Measurements from ENCODE around the gene SPDYE18. TPM values are rescaled to one million over a fixed set of nuclear protein-coding genes. Genes with fewer than 3 reads are reported as not detected.
A peak's percentile ranks its signal among the peaks of the same experiment; 100 is the strongest.
"Not testable (repeated sequence)": the region's sequence is repeated elsewhere in the genome, so short reads cannot be mapped to it uniquely, and the experiment has no call there.

The SPDYE18 gene
- total RNA-seq, 2 donors from 2014 or later = 0.63 to 0.96 TPM

DNA sequence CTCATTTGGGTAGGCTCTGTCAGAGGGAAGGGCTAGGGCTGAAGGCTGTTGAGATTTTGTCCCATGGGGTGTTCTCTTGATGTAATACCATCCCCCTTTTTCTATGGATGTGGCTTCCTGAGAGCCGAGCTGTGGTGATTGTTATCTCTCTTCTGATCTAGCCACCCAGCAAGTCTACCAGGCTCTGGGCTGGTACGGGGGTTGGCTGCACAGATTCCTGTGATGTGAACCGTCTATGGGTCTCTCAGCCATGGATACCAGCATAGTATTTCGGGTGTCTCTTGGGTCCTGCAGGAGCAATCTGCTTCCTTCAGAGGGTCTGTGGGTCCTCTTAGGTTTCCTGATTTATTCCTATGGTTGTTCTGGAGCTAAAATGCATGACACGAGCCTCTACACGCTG is 8.8 kb upstream of the SPDYE18 start:
- DNase-seq; H3K9me3 Mint-ChIP-seq; ATAC-seq (replicated peaks in 1 of 2); H3K27me3 Mint-ChIP-seq (ENCODE audit: low read depth); H3K27ac Mint-ChIP-seq; H3K4me3 Mint-ChIP-seq; H3K4me1 Mint-ChIP-seq (ENCODE audit: low read depth); H3K36me3 Mint-ChIP-seq (ENCODE audit: insufficient read depth in 2 of 2): not testable (repeated sequence)

GRCh38 chr7:77065869-77066268 is 3.5 kb upstream of the SPDYE18 start:
- not testable (repeated sequence) for ATAC-seq (replicated peaks in 1 of 2)

DNA sequence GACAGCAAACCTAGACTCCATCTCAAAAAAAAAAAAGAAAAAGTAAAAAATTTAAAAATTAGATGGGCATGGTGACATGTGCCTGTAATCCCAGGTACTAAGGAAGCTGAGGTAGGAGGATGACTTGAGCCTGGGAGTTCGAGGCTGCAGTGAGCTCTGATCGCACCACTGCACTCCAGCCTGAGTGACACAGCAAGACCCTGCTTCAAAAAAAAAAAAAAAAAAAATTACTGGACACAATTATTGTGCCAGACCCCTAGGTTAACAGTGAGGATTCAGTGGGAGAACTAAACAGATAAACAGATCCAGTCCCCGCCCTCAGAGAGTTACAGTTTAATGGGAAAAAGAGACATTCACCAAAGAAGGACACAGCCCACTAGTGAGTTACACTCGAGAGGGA is 1.4 kb upstream of the SPDYE18 start:
- not testable (repeated sequence) for H3K36me3 Mint-ChIP-seq (ENCODE audit: insufficient read depth in 2 of 2); H3K9me3 Mint-ChIP-seq; H3K4me1 Mint-ChIP-seq (ENCODE audit: low read depth); DNase-seq; ATAC-seq (replicated peaks in 1 of 2); H3K4me3 Mint-ChIP-seq; H3K27me3 Mint-ChIP-seq (ENCODE audit: low read depth); H3K27ac Mint-ChIP-seq

More at GRCh38 chr7:77065869-77066268, 3.5 kb upstream of the SPDYE18 start:
- H3K27me3 Mint-ChIP-seq (ENCODE audit: low read depth); H3K9me3 Mint-ChIP-seq; H3K4me3 Mint-ChIP-seq; DNase-seq; H3K4me1 Mint-ChIP-seq (ENCODE audit: low read depth); H3K27ac Mint-ChIP-seq; H3K36me3 Mint-ChIP-seq (ENCODE audit: insufficient read depth in 2 of 2): not testable (repeated sequence)

DNA sequence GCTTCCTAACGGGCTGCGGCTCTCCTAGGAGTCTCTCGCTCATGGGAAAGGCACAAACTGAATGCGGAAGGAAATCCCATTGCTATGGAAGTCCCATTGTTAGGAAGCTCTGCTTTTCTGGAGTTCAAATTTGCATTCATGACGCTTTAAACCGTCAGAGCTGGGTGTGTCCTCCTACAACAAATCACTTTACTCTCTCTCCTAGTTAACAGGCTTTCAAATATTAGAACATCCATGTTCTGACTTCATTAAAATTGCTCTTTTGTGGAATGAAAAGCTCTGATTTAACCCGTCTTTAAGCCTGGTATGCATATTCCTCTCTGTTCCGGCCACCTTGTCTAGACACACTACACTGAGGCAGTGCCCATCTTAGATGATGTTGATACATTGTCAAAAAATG is 30.1 kb downstream of the SPDYE18 start, which contains the start of gene SPDYE17:
SPDYE17 (minus strand) TSS at position 101 of the 400 bp plus-strand sequence. CDS start 1,791 bp downstream, outside the sequence.
- H3K27me3 Mint-ChIP-seq (ENCODE audit: low read depth); ATAC-seq (replicated peaks in 1 of 2); H3K4me3 Mint-ChIP-seq; H3K9me3 Mint-ChIP-seq; H3K27ac Mint-ChIP-seq; H3K4me1 Mint-ChIP-seq (ENCODE audit: low read depth); DNase-seq; H3K36me3 Mint-ChIP-seq (ENCODE audit: insufficient read depth in 2 of 2): not testable (repeated sequence)

GRCh38 chr7:77026349-77026748 is 36.0 kb downstream of the SPDYE18 start:
- not testable (repeated sequence) for H3K9me3 Mint-ChIP-seq; ATAC-seq (replicated peaks in 1 of 2); H3K27me3 Mint-ChIP-seq (ENCODE audit: low read depth); DNase-seq; H3K4me3 Mint-ChIP-seq; H3K4me1 Mint-ChIP-seq (ENCODE audit: low read depth); H3K36me3 Mint-ChIP-seq (ENCODE audit: insufficient read depth in 2 of 2); H3K27ac Mint-ChIP-seq

DNA sequence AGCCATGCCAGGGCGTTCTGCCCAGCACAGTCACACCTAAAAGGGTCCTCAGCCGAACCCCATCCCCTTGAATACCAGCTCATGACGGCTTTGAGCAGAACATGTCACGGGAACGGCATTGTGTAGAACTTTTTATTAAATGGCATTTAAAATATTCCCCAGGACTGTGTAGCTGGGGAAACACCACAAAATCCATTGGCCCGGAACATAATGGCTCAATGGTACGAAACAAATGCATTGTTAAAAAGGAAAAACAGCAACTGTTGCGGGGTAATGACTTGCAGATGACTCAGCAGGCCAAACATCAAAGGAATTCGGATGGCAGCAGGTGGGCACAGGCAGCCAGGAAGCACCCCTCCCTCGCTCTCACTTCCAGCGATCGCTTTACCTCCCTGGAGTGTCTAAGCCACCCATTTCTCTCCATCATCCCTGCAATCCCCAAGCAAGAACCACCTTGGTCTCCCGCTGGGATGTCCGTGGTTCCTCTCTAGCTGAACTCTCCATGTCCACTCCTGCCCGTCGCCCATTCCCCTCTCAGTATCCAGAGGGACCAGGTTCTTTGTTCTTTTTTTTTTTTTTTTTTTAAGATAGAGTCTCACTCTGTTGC is 52.2 kb downstream of the SPDYE18 start:
- H3K9me3 Mint-ChIP-seq; H3K4me3 Mint-ChIP-seq; H3K4me1 Mint-ChIP-seq (ENCODE audit: low read depth); H3K36me3 Mint-ChIP-seq (ENCODE audit: insufficient read depth in 2 of 2); H3K27ac Mint-ChIP-seq; DNase-seq; H3K27me3 Mint-ChIP-seq (ENCODE audit: low read depth); ATAC-seq (replicated peaks in 1 of 2): not testable (repeated sequence)

DNA sequence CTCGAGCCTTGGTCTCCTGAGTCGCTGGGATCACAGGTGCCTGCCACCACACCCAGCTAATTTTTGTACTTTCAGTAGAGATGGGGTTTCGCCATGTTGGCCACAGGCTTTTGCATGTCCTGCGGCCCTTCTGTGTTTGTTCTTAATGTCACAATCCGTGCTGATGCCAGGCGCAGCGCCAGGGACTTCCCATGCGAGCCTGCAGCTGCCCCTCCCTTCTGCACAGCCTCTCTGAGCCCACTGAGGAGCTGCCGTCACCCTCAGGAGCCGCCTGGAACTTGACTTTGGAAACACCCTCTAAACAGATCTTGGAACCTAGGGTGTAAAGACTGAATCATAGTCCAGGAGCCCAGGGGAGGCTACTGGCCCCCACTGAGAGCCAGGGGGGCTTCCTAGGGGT is 54.4 kb downstream of the SPDYE18 start:
- not testable (repeated sequence) for H3K27ac Mint-ChIP-seq; H3K4me3 Mint-ChIP-seq; ATAC-seq (replicated peaks in 1 of 2); H3K36me3 Mint-ChIP-seq (ENCODE audit: insufficient read depth in 2 of 2); H3K9me3 Mint-ChIP-seq; H3K4me1 Mint-ChIP-seq (ENCODE audit: low read depth); H3K27me3 Mint-ChIP-seq (ENCODE audit: low read depth); DNase-seq

GRCh38 chr7:77006127-77007110 is 55.9 kb downstream of the SPDYE18 start:
- H3K36me3 Mint-ChIP-seq (ENCODE audit: insufficient read depth in 2 of 2); H3K4me3 Mint-ChIP-seq; H3K27me3 Mint-ChIP-seq (ENCODE audit: low read depth); DNase-seq; H3K4me1 Mint-ChIP-seq (ENCODE audit: low read depth); H3K27ac Mint-ChIP-seq; H3K9me3 Mint-ChIP-seq: not testable (repeated sequence)
- ATAC-seq (replicated peaks in 1 of 2) = peak in 1 of 2 donors; percentile 28

GRCh38 chr7:77005461-77006057 is 56.8 kb downstream of the SPDYE18 start:
- not testable (repeated sequence) for H3K9me3 Mint-ChIP-seq; H3K36me3 Mint-ChIP-seq (ENCODE audit: insufficient read depth in 2 of 2); H3K4me3 Mint-ChIP-seq; DNase-seq; H3K27ac Mint-ChIP-seq; H3K4me1 Mint-ChIP-seq (ENCODE audit: low read depth); ATAC-seq (replicated peaks in 1 of 2); H3K27me3 Mint-ChIP-seq (ENCODE audit: low read depth)

DNA sequence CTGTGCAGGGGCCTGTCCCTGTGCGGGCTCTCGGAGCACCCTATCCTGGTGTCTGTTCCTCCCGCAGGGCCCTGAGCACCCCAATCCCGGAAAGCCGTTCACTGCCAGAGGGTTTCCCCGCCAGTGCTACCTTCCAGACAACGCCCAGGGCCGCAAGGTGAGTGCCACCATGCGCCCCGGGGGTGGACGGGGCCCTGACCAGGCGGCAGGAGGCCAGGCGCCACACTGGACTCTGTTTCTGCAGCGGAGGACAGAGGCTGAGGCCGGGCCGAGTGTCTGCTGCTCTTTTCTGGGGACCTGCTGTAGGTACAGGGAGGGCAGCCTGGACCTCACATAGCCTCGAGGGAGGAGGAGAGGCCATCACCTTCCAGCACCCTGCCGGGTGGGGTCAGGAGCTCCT is 58.2 kb downstream of the SPDYE18 start:
- H3K27me3 Mint-ChIP-seq (ENCODE audit: low read depth); H3K4me3 Mint-ChIP-seq; H3K27ac Mint-ChIP-seq; H3K9me3 Mint-ChIP-seq; ATAC-seq (replicated peaks in 1 of 2); DNase-seq; H3K36me3 Mint-ChIP-seq (ENCODE audit: insufficient read depth in 2 of 2); H3K4me1 Mint-ChIP-seq (ENCODE audit: low read depth): not testable (repeated sequence)

DNA sequence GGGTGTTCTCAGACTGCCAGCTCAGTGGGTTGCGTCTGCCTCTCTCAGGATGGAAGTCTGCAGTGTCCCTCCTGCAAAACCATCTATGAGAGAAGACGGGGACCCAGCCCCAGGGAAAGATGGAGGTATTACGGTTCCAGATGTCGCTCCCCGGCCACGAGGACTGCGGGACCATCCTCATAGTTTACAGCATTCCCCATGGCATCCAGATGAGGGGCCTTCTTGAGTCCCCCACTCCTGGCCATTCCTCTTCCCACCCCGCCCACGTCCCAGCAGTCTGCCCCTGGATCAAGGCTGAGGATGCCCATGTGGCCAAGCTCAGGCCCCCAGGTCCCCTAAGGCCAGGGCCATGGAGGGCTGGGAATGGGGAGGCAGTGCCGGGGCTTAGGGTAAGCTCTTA is 59.1 kb downstream of the SPDYE18 start:
- H3K27me3 Mint-ChIP-seq (ENCODE audit: low read depth); H3K9me3 Mint-ChIP-seq; H3K27ac Mint-ChIP-seq; H3K36me3 Mint-ChIP-seq (ENCODE audit: insufficient read depth in 2 of 2); DNase-seq; H3K4me3 Mint-ChIP-seq; H3K4me1 Mint-ChIP-seq (ENCODE audit: low read depth); ATAC-seq (replicated peaks in 1 of 2): not testable (repeated sequence)

DNA sequence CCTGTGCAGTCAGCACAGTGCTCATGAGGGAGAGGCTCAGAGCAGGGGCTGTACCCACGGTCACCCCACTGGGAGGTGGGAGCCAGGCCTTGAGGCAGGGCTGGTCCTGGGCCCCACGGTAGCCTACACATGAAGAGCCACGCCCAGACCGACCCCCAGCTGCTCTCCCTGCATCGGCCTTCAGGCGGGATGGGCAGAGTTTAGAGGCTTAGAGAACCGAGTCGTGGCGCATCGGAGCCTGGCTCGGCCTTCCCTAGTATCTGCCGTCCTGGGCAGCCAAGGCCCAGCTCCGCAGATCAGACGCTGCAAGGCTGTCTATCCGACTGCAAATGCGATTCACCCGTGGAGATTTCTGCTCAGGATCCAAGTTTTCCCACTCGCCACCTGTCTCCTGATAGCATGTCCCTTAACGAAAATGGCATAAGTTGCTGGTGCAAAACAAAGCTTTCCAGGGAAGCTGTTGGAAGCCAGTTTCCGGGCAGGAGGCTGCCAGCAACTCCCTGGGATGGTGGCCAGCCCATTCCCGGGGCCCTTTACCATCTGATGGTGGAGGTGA is 59.6 kb downstream of the SPDYE18 start:
- not testable (repeated sequence) for H3K4me3 Mint-ChIP-seq; H3K4me1 Mint-ChIP-seq (ENCODE audit: low read depth); H3K9me3 Mint-ChIP-seq; H3K27ac Mint-ChIP-seq; ATAC-seq (replicated peaks in 1 of 2); H3K36me3 Mint-ChIP-seq (ENCODE audit: insufficient read depth in 2 of 2); DNase-seq; H3K27me3 Mint-ChIP-seq (ENCODE audit: low read depth)

GRCh38 chr7:77002104-77002503 is 60.3 kb downstream of the SPDYE18 start:
- not testable (repeated sequence) for H3K36me3 Mint-ChIP-seq (ENCODE audit: insufficient read depth in 2 of 2); DNase-seq; H3K9me3 Mint-ChIP-seq; ATAC-seq (replicated peaks in 1 of 2); H3K27ac Mint-ChIP-seq; H3K4me3 Mint-ChIP-seq; H3K27me3 Mint-ChIP-seq (ENCODE audit: low read depth); H3K4me1 Mint-ChIP-seq (ENCODE audit: low read depth)

Measured in activated T-cell treated with anti-CD3 and anti-CD28 coated beads, Interleukin-2, amount 50 U/mL, for 72 hours (primary cell).